NCI-H524 treated with DMSO at 0.1 percent for 48 hours (cell line): Measurements from ENCODE around the gene C15orf40.

ENCODE experiments used
- DNase-seq: peaks from one replicate; lab custom pipeline; 2025; lab: John Stamatoyannopoulos, UW

C15orf40 gene

GRCh38 chr15:82993144-82993543 lies 18.3 kb downstream of the C15orf40 start:
- DNase-seq, result no peak

- no peak for DNase-seq
Measured at GRCh38 chr15:82992436-82992998, 18.9 kb downstream of the C15orf40 start.

GRCh38 chr15:82986442-82986780 lies 25.0 kb downstream of the C15orf40 start:
- no peak for DNase-seq

- DNase-seq, result peak; percentile 83
Measured at GRCh38 chr15:82985688-82986441, 25.6 kb downstream of the C15orf40 start, which contains the start of gene RAMAC. RAMAC (plus strand) TSS chr15:82986210; CDS start chr15:82989019, 2,809 bp downstream.

GRCh38 chr15:82980981-82981380 lies 30.5 kb downstream of the C15orf40 start:
- DNase-seq, result no peak

GRCh38 chr15:82979726-82980125 lies 31.7 kb downstream of the C15orf40 start:
- DNase-seq, result no peak

- no peak for DNase-seq
Measured at GRCh38 chr15:82978438-82978837, 33.0 kb downstream of the C15orf40 start.

- no peak for DNase-seq
Measured at GRCh38 chr15:82977076-82977475, 34.4 kb downstream of the C15orf40 start.

- no peak for DNase-seq
Measured at GRCh38 chr15:82972990-82973389, 38.4 kb downstream of the C15orf40 start.

GRCh38 chr15:82971218-82971984 lies 40.0 kb downstream of the C15orf40 start:
- no peak for DNase-seq

GRCh38 chr15:82970696-82971095 lies 40.7 kb downstream of the C15orf40 start:
- no peak for DNase-seq

GRCh38 chr15:82970078-82970686 lies 41.3 kb downstream of the C15orf40 start:
- no peak for DNase-seq

GRCh38 chr15:82969353-82969752 lies 42.1 kb downstream of the C15orf40 start:
- no peak for DNase-seq

- no peak for DNase-seq
Measured at GRCh38 chr15:82968066-82968465, 43.4 kb downstream of the C15orf40 start.

GRCh38 chr15:82966671-82967071 lies 44.8 kb downstream of the C15orf40 start:
- DNase-seq, result no peak

GRCh38 chr15:82964890-82965289 lies 46.5 kb downstream of the C15orf40 start:
- no peak for DNase-seq

GRCh38 chr15:82963471-82964341 lies 47.7 kb downstream of the C15orf40 start:
- no peak for DNase-seq

- no peak for DNase-seq
Measured at GRCh38 chr15:82960766-82961165, 50.7 kb downstream of the C15orf40 start.

- no peak for DNase-seq
Measured at GRCh38 chr15:82959423-82959822, 52.0 kb downstream of the C15orf40 start.

GRCh38 chr15:82958638-82959037 lies 52.8 kb downstream of the C15orf40 start:
- DNase-seq, result no peak
